HG02798 (cell line): ENCODE results near the gene ADRA2A.

Experiments
- ATAC-seq: cut with Tn5 transposase; IDR thresholded peaks from one replicate; pipeline ENCODE4 v1.9.1; 2021; ENCODE audit warnings: mild to moderate bottlenecking; ENCODE audit not compliant: unreplicated experiment, poor library complexity

Gene ADRA2A

GRCh38 chr10:111082102-111082975 is 5.5 kb downstream of the ADRA2A start:
- no peak for ATAC-seq

GRCh38 chr10:111083222-111084095 is 6.6 kb downstream of the ADRA2A start:
- no peak for ATAC-seq

GRCh38 chr10:111084366-111085255 is 7.8 kb downstream of the ADRA2A start:
- ATAC-seq = no peak

- no peak for ATAC-seq
Observed at GRCh38 chr10:111085690-111086353, 9.0 kb downstream of the ADRA2A start.

- ATAC-seq = no peak
Observed at GRCh38 chr10:111086574-111086973, 9.7 kb downstream of the ADRA2A start.

GRCh38 chr10:111087331-111087756 is 10.5 kb downstream of the ADRA2A start:
- ATAC-seq = no peak

- ATAC-seq = no peak
Observed at GRCh38 chr10:111087968-111088505, 11.2 kb downstream of the ADRA2A start.

GRCh38 chr10:111089293-111089692 is 12.5 kb downstream of the ADRA2A start:
- no peak for ATAC-seq

GRCh38 chr10:111091833-111092232 is 15.0 kb downstream of the ADRA2A start:
- ATAC-seq = no peak

GRCh38 chr10:111093741-111094380 is 17.0 kb downstream of the ADRA2A start:
- ATAC-seq = no peak

- no peak for ATAC-seq
Observed at GRCh38 chr10:111098679-111099437, 22.0 kb downstream of the ADRA2A start.

GRCh38 chr10:111100198-111100597 is 23.4 kb downstream of the ADRA2A start:
- no peak for ATAC-seq

GRCh38 chr10:111101796-111102195 is 25.0 kb downstream of the ADRA2A start:
- no peak for ATAC-seq

- ATAC-seq = no peak
Observed at GRCh38 chr10:111102359-111102837, 25.6 kb downstream of the ADRA2A start.

- no peak for ATAC-seq
Observed at GRCh38 chr10:111103196-111103840, 26.5 kb downstream of the ADRA2A start.

- no peak for ATAC-seq
Observed at GRCh38 chr10:111104811-111105210, 28.0 kb downstream of the ADRA2A start.

- ATAC-seq = no peak
Observed at GRCh38 chr10:111106081-111106480, 29.3 kb downstream of the ADRA2A start.

- no peak for ATAC-seq
Observed at GRCh38 chr10:111107023-111107422, 30.2 kb downstream of the ADRA2A start.
